Bronchial epithelial cell (primary cell): ENCODE measurements around the gene IQCE. TPM values are rescaled to one million over a fixed set of nuclear protein-coding genes. Genes with fewer than 3 reads are reported as not detected.
A peak's percentile ranks its signal among the peaks of the same experiment; 100 is the strongest.

ENCODE experiments used
- DNase-seq: peaks from one replicate; pipeline ENCODE4 v3.0.0-alpha.2; 2010; ENCODE audit warnings: low read depth
- FAIRE-seq: peaks from 2 replicates; lab custom pipeline; 2011; peaks lifted over from hg19 to GRCh38; lab: Jason Lieb, UNC
- H3K27me3 ChIP-seq: 2 replicates; pipeline ENCODE4 v1.5.1; 2011; ENCODE audit warnings: low read length; ENCODE audit not compliant: control insufficient read depth, insufficient read depth
- H3K36me3 ChIP-seq: 2 replicates; pipeline ENCODE4 v1.5.1; 2011; ENCODE audit warnings: low read length; ENCODE audit not compliant: control insufficient read depth, insufficient read depth
- H3K4me3 ChIP-seq: 2 replicates; pipeline ENCODE4 v1.5.1; 2011; ENCODE audit warnings: mild to moderate bottlenecking, low read depth, low read length, control low read depth
- total RNA-seq: library from RNA; depleted of rRNA; stranded (reverse); fragments of >200 nt; gene quantifications from 2 replicates; pipeline ENCODE4 v1.2.1, GENCODE V29; 2014
- TF ChIP-seq, protein P1 (sequence below): IDR thresholded peaks from 2 replicates; pipeline ENCODE4 v1.5.1; 2011; ENCODE audit warnings: mild to moderate bottlenecking, moderate library complexity, low read length, control low read depth, inconsistent platforms; ENCODE audit not compliant: insufficient read depth, severe bottlenecking

IQCE gene
- total RNA-seq, 1 donor from 2014 or later: 6.3 TPM

GRCh38 chr7:2655870-2656614 lies 97.3 kb downstream of the IQCE start:
- no peak for FAIRE-seq
- TF ChIP-seq, protein P1, sequence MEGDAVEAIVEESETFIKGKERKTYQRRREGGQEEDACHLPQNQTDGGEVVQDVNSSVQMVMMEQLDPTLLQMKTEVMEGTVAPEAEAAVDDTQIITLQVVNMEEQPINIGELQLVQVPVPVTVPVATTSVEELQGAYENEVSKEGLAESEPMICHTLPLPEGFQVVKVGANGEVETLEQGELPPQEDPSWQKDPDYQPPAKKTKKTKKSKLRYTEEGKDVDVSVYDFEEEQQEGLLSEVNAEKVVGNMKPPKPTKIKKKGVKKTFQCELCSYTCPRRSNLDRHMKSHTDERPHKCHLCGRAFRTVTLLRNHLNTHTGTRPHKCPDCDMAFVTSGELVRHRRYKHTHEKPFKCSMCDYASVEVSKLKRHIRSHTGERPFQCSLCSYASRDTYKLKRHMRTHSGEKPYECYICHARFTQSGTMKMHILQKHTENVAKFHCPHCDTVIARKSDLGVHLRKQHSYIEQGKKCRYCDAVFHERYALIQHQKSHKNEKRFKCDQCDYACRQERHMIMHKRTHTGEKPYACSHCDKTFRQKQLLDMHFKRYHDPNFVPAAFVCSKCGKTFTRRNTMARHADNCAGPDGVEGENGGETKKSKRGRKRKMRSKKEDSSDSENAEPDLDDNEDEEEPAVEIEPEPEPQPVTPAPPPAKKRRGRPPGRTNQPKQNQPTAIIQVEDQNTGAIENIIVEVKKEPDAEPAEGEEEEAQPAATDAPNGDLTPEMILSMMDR: no peak

GRCh38 chr7:2657208-2657607 lies 98.4 kb downstream of the IQCE start:
- TF ChIP-seq, protein P1: no peak
- Histone ChIP-seq H3K27me3 (no peaks in the 10 kb centered on the region), H3K36me3 (peaks cover 16% of the 10 kb centered on the region), H3K4me3 (no peak overlapping the region)
- DNase-seq: no peak
- peak; percentile 94 for FAIRE-seq

More at GRCh38 chr7:2655870-2656614, 97.3 kb downstream of the IQCE start:
- Histone ChIP-seq H3K27me3 (no peaks in the 10 kb centered on the region), H3K36me3 (peaks cover 19% of the 10 kb centered on the region), H3K4me3 (no peak overlapping the region)
- no peak for DNase-seq

DNA sequence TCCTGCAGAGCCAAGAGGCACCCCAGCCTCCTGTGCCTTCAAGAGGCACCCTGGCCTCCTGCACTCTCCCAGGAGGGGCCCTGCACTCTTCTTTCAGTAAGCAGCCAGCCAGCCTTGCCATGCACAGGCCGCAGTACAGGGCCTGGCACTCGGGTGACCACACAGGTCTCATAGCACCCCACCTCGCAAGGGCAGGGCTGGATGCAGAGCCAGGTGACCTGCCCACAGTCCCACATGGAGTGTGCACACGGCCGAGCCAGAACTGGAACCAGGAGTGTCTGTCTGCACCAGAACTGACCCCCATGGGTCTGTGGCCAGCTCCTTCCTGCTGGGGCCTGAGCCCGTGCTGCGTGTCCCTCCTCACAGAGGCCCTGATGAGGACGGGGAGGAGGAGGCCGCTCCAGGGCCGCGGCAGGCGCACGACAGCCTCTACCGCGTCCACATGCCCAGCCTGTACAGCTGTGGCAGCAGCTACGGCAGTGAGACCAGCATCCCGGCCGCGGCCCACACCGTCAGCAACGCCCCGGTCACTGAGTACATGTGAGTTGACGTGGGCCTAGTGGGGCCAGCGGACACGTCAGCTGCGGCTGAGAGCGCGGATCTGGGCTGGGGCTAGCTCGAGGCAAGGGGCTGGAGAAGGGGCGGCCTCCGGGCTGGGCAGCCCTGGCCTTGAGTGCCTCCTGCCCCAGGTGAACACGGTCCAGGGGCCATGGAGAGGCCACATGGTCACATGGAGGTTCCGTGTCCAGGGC lies 99.3 kb downstream of the IQCE start:
- Histone ChIP-seq H3K36me3 (peaks cover 15% of the 10 kb centered on the region), H3K4me3 (no peak overlapping the region), H3K27me3 (no peaks in the 10 kb centered on the region)
- TF ChIP-seq, protein P1: no peak
- DNase-seq: no peak
- FAIRE-seq: no peak

DNA sequence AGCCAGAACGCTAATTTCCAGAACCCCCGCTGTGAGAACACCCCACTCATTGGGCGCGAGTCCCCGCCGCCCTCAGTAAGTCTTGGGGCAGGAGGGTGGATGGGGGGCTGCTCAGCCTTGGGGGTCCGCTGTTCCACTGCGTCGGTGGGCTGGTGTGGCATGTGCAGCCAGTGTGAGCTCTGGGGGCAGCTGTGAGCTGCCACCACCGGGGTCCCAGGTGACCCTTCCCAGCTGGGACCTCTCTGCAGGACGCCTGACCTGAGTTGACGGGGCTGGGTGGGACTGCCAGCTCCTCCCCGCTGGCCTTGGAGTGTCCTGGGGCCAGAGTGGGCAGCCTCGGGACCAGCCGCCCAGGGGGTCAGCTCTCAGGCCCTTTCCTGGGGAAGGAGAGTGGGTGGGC lies 100.2 kb downstream of the IQCE start:
- FAIRE-seq (no peak), DNase-seq (no peak)
- no peak overlapping the region for H3K4me3 ChIP-seq
- TF ChIP-seq, protein P1: no peak
- H3K27me3 ChIP-seq: no peaks in the 10 kb centered on the region
- H3K36me3 ChIP-seq: peaks cover 15% of the 10 kb centered on the region

DNA sequence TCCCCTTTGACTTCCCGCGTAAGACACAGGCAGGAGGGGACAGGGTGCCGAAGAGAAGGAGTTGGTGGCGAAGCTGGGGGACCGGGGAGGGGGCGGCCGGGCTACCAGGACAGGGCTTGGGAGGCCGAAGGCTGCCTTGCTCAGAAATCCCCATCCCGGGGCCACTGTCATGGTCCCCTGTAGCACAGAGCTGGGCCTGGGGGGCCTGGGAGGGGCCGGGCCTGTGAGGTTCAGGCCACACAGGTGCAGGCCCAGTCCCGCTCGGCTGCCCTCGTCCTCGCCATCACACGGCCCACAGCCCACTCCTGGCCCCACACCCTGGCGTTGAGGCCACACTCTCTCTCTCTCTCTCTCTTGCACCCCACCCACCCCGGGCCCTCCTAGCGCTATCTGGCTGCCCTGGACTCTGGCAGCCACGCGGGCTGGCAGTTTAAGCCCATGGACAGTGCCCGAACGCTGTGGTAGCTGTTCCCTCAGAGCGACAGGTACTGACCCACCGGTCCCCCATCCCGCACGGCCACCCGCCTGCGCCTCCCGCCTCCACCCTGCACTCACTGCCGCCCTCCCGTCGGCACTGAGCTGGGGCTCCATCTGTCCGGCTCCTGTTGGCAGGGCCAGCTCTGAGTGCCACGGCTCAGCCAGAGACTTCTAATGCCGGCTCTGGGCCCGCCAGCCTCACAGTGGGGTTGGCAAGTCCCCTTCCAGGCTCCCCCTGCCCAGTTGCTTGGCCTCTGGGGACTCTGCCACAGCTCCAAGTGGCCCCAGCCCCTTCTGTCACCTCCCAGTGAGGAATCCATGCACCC lies 101.0 kb downstream of the IQCE start:
- FAIRE-seq (no peak), DNase-seq (no peak)
- TF ChIP-seq, protein P1: no peak
- no peaks in the 10 kb centered on the region for H3K27me3 ChIP-seq
- peaks cover 15% of the 10 kb centered on the region for H3K36me3 ChIP-seq
- H3K4me3 ChIP-seq: no peak overlapping the region
